Measurements from ENCODE around the gene LRMDA. TPM values are rescaled to one million over a fixed set of nuclear protein-coding genes. Genes with fewer than 3 reads are reported as not detected.

Gene LRMDA
- total and polyA plus RNA-seq, 2 of the 13 experiments (the other 11 are each of a cell fraction or from before 2014, with no cell fraction given): 13.4 to 22.0 TPM

DNA sequence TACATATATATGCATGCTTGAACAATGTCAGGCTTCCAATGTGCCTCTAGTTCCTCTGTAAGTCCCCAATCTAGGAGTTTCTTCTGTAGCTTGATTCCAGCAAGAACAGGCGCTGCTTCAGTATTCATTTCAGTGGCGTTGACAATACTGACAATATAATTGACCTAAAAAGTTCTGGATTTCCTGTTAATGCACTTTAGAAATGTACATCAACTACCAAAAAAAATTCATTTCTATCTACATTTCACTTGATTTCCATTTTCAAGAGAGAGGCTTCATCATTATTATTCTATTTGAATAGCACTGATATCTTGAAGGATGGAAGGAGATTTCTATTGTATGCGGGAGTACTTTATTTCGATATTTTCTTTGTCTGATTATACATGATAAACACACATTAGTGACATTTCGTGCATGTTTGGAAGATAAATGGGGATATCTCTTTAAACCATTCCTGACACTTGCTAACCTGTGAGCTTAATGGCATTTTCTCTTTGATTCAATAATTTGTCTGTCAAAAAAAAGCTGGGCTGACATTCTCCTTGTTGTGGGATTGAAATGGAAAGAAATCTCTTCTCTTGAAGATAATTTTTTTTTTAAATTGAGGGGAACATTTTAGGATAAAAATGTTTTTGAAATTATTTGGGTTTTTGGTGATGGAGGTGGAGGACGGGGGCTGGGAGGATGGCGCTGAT is 568.2 kb downstream of the LRMDA start (continued):
- TF ChIP-seq, protein P1, sequence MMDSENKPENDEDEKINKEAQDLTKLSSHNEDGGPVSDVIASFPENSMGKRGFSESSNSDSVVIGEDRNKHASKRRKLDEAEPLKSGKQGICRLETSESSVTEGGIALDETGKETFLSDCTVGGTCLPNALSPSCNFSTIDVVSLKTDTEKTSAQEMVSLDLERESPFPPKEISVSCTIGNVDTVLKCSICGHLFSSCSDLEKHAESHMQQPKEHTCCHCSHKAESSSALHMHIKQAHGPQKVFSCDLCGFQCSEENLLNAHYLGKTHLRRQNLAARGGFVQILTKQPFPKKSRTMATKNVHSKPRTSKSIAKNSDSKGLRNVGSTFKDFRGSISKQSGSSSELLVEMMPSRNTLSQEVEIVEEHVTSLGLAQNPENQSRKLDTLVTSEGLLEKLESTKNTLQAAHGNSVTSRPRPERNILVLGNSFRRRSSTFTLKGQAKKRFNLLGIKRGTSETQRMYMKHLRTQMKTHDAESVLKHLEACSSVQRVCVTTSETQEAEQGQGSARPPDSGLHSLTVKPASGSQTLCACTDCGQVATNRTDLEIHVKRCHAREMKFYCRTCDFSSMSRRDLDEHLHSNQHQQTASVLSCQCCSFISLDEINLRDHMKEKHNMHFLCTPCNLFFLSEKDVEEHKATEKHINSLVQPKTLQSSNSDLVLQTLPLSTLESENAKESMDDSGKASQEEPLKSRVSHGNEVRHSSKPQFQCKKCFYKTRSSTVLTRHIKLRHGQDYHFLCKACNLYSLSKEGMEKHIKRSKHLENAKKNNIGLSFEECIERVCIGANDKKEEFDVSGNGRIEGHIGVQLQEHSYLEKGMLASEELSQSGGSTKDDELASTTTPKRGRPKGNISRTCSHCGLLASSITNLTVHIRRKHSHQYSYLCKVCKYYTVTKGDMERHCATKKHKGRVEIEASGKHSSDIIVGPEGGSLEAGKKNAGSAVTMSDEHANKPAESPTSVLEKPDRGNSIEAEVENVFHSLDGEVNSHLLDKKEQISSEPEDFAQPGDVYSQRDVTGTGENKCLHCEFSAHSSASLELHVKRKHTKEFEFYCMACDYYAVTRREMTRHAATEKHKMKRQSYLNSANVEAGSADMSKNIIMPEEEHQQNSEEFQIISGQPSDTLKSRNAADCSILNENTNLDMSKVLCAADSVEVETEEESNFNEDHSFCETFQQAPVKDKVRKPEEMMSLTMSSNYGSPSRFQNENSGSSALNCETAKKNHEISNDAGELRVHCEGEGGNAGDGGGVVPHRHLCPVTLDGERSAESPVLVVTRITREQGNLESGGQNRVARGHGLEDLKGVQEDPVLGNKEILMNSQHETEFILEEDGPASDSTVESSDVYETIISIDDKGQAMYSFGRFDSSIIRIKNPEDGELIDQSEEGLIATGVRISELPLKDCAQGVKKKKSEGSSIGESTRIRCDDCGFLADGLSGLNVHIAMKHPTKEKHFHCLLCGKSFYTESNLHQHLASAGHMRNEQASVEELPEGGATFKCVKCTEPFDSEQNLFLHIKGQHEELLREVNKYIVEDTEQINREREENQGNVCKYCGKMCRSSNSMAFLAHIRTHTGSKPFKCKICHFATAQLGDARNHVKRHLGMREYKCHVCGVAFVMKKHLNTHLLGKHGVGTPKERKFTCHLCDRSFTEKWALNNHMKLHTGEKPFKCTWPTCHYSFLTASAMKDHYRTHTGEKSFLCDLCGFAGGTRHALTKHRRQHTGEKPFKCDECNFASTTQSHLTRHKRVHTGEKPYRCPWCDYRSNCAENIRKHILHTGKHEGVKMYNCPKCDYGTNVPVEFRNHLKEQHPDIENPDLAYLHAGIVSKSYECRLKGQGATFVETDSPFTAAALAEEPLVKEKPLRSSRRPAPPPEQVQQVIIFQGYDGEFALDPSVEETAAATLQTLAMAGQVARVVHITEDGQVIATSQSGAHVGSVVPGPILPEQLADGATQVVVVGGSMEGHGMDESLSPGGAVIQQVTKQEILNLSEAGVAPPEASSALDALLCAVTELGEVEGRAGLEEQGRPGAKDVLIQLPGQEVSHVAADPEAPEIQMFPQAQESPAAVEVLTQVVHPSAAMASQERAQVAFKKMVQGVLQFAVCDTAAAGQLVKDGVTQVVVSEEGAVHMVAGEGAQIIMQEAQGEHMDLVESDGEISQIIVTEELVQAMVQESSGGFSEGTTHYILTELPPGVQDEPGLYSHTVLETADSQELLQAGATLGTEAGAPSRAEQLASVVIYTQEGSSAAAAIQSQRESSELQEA (CRISPR knock-in tag; IDR thresholded peaks at IDR 0.05; ENCODE audit: not compliant biosample characterization): no peak
- TF ChIP-seq ZNF644 (CRISPR knock-in tag; IDR thresholded peaks at IDR 0.05; ENCODE audit: low read depth) (no peak), RFX1 (IDR thresholded peaks at IDR 0.05) (no peak), KDM5A (IDR thresholded peaks at IDR 0.05; ENCODE audit: borderline replicate concordance, low read length) (no peak), ZNF577 (CRISPR knock-in tag; IDR thresholded peaks at IDR 0.05; ENCODE audit: borderline replicate concordance, low read depth) (no peak), ZNF546 (CRISPR knock-in tag; conservative IDR thresholded peaks at IDR 0.05) (no peak)

Measured in HepG2 (cell line).